D721Med (cell line): ENCODE results near the gene SPANXB1.
"Not testable (repeated sequence)": the region's sequence is repeated elsewhere in the genome, so short reads cannot be mapped to it uniquely, and the experiment has no call there.

Experiments used
- DNase-seq: peaks from one replicate; pipeline ENCODE4 v3.0.0; 2011; ENCODE audit warnings: low spot score; ENCODE audit not compliant: insufficient read length
- FAIRE-seq: peaks from 2 replicates; lab custom pipeline; 2011; peaks lifted over from hg19 to GRCh38; lab: Jason Lieb, UNC
- TF ChIP-seq, protein P1 (sequence below): IDR thresholded peaks from 2 replicates; pipeline ENCODE4 v1.5.1; 2012; ENCODE audit warnings: mild to moderate bottlenecking, control low read depth; ENCODE audit not compliant: insufficient read depth; ENCODE audit errors: missing control alignments

SPANXB1 gene, protein sequence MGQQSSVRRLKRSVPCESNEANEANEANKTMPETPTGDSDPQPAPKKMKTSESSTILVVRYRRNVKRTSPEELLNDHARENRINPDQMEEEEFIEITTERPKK

GRCh38 chrX:141002568-141002967 lies at the start of gene SPANXB1:
TSS of gene SPANXB1 (plus strand) at chrX:141002594. CDS start at chrX:141002694, 100 bp downstream.
- FAIRE-seq, DNase-seq: not testable (repeated sequence)

DNA sequence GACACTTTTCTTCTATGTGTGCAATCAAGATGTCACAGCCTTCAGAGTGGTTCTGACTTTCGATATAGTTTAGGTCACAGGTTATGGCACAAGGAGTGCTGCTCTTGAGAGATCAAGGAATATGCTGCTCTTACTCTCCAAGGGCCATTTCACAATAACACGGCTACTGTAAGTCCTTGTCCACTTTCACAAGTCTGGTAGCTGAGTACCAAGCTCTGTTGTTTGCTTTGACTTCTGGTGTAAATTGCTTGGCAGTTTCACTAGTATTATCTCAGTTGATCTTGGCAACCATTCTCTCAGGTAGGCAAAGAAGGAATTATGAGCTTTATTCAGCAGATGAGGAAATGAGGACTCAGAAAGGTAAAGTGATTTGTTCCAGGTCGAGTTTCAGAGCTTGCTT lies 35.4 kb upstream of the SPANXB1 start:
- DNase-seq, result no peak
- TF ChIP-seq, protein P1, sequence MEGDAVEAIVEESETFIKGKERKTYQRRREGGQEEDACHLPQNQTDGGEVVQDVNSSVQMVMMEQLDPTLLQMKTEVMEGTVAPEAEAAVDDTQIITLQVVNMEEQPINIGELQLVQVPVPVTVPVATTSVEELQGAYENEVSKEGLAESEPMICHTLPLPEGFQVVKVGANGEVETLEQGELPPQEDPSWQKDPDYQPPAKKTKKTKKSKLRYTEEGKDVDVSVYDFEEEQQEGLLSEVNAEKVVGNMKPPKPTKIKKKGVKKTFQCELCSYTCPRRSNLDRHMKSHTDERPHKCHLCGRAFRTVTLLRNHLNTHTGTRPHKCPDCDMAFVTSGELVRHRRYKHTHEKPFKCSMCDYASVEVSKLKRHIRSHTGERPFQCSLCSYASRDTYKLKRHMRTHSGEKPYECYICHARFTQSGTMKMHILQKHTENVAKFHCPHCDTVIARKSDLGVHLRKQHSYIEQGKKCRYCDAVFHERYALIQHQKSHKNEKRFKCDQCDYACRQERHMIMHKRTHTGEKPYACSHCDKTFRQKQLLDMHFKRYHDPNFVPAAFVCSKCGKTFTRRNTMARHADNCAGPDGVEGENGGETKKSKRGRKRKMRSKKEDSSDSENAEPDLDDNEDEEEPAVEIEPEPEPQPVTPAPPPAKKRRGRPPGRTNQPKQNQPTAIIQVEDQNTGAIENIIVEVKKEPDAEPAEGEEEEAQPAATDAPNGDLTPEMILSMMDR, result no peak
- no peak for FAIRE-seq

DNA sequence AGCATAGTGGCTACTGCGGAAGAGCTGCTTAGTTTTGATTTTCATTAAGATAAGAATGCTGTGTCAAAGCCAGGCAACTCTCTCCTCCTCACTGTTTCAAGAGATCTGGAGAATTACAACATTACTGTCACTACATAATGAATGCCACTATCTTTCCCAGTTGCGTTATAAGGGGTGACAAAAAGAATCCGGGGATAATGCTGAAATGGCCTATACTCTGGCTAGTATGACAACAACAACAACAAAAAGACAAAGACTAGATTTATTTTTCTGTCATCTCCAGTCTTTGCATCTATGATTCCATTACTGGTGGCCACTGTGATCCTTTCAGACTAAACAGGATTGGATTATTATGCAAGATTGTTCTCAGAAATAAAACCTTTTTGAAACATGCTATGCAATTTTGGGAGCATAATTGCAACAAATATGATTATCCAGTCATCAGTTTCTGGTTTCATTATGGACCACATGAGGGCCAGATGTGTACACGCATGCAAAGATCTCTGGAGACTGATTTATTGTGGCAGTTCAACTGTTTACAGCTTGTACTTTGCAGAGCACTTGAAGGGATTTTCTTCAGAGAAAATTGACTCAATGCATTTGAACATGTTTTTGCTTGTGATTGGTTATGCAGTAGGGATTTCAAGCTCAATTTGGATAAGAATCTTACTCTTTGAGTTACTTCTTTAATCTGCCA lies 31.1 kb upstream of the SPANXB1 start:
- TF ChIP-seq, protein P1, result no peak
- DNase-seq (no peak), FAIRE-seq (no peak)

DNA sequence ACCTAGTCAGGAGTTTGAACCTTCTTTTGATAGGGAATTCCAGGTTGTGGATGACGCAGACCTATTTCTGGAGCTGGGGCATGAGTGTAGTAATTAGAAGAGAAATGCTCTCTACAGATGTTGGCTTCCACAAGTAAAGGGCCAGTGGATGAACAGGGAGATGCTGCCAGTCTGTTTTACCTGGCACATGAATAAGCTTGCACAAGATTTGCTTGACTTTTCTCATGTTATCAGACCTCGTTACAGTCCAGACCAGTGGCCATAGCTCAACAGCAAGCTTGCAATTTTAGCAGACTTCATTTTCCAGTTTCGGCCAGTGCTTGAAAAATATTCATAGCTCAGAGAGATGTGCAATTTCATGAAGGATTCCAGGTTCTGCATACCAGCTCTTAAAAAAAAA lies 26.9 kb upstream of the SPANXB1 start:
- TF ChIP-seq, protein P1, result no peak
- FAIRE-seq, result no peak
- no peak for DNase-seq

GRCh38 chrX:140980271-140980670 lies 22.1 kb upstream of the SPANXB1 start:
- DNase-seq, result no peak
- no peak for FAIRE-seq
- TF ChIP-seq, protein P1, result no peak

DNA sequence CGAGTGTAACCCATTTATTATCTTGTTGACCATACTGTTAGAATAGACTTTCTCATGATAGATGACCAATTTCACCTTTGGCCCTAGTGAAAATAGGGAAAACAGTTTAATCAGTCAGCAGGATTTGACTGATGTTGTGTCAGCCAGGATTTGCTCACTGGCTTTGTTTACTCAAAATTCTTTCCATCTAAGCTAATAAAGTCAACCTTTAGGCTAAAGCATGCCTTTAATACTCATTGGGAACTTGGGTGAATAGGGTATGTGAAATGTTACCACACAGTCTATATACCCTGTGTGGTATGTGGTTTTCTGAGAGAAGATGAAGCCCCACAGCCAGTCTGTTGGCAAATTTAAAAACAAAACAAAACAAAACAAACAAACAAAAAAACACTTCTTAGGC lies 18.7 kb upstream of the SPANXB1 start:
- FAIRE-seq, result no peak
- TF ChIP-seq, protein P1, result no peak
- no peak for DNase-seq

GRCh38 chrX:141005243-141005642 lies 2.8 kb downstream of the SPANXB1 start:
- FAIRE-seq, DNase-seq: not testable (repeated sequence)

- FAIRE-seq, result not testable (repeated sequence)
Observed at GRCh38 chrX:141044246-141044645, 41.9 kb downstream of the SPANXB1 start.

GRCh38 chrX:141049878-141050277 lies 47.5 kb downstream of the SPANXB1 start:
- DNase-seq, FAIRE-seq: not testable (repeated sequence)

More at GRCh38 chrX:141044246-141044645, 41.9 kb downstream of the SPANXB1 start:
- DNase-seq, result not testable (repeated sequence)

DNA sequence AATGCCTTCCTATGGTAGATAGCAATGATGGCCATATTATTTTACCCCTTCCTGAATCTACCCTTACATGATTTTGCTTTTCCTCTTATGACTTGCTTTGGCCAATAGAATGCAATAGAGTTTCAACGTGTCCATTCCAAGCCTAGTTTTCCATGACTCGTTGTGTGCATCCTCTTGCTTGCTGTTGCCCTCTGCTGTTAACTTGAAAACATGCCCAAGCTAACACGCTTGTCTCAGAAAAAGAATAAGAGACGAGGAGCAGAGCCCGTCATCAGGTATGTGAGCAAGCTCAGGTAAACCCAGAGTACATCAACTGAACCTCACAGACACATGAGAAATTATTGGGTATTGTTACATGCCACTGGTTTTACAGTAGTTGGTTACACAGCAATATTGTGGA lies 49.7 kb downstream of the SPANXB1 start:
- not testable (repeated sequence) for DNase-seq, FAIRE-seq
